Kidney tubule cell (primary cell): ENCODE results near the gene ALDH9A1.

Experiments used
- DNase-seq: peaks from one replicate; pipeline ENCODE4 v3.0.0-alpha.2; 2018; ENCODE audit warnings: low spot score

The ALDH9A1 gene

GRCh38 chr1:165623624-165624023, 74.7 kb downstream of the ALDH9A1 start:
- DNase-seq = no peak

- DNase-seq = no peak
Observed at GRCh38 chr1:165619647-165620151, 78.7 kb downstream of the ALDH9A1 start.

GRCh38 chr1:165616987-165617546, 81.3 kb downstream of the ALDH9A1 start:
- DNase-seq = no peak

GRCh38 chr1:165616054-165616612, 82.2 kb downstream of the ALDH9A1 start:
- no peak for DNase-seq
